Measurements from ENCODE around the gene LTBP1. TPM values are rescaled to one million over a fixed set of nuclear protein-coding genes. Genes with fewer than 3 reads are reported as not detected.
"Not testable (repeated sequence)": the region's sequence is repeated elsewhere in the genome, so short reads cannot be mapped to it uniquely, and the experiment has no call there.

The LTBP1 gene
- total and polyA plus RNA-seq, 2 of the 13 experiments (the other 11 are each of a cell fraction or from before 2014, with no cell fraction given), result 0.12 to 0.22 TPM

DNA sequence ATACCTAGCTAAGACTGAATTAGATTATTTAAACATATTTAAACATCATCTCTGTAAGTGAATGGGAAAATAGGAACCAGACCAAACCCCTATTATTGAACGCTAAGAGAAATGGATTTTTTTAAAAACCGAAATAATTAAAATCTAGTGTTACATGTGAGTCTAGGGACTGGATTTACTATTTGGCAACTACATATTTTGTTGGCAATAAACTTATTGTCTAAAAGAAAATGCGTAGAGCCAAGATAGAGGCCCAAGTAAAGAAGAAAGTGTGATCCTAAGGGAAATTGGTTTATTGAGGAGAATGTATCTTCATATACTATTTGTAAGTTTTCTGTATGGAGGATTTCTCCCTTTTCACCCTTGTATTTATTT, 105.6 kb downstream of the LTBP1 start (continued):
- TF ChIP-seq, protein P1, sequence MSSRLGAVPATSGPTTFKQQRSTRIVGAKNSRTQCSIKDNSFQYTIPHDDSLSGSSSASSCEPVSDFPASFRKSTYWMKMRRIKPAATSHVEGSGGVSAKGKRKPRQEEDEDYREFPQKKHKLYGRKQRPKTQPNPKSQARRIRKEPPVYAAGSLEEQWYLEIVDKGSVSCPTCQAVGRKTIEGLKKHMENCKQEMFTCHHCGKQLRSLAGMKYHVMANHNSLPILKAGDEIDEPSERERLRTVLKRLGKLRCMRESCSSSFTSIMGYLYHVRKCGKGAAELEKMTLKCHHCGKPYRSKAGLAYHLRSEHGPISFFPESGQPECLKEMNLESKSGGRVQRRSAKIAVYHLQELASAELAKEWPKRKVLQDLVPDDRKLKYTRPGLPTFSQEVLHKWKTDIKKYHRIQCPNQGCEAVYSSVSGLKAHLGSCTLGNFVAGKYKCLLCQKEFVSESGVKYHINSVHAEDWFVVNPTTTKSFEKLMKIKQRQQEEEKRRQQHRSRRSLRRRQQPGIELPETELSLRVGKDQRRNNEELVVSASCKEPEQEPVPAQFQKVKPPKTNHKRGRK (CRISPR knock-in tag; IDR thresholded peaks at IDR 0.05), result no peak
- TF ChIP-seq ZNF570 (CRISPR knock-in tag; IDR thresholded peaks at IDR 0.05; ENCODE audit: borderline replicate concordance) (no peak), ZC3H13 (CRISPR knock-in tag; IDR thresholded peaks at IDR 0.05) (no peak), ZNF558 (CRISPR knock-in tag; IDR thresholded peaks at IDR 0.05; ENCODE audit: borderline replicate concordance) (no peak), CBFB (CRISPR knock-in tag; IDR thresholded peaks at IDR 0.05) (no peak), ZNF510 (CRISPR knock-in tag; IDR thresholded peaks at IDR 0.05; ENCODE audit: low read depth) (no peak)
- TF ChIP-seq, protein P2, sequence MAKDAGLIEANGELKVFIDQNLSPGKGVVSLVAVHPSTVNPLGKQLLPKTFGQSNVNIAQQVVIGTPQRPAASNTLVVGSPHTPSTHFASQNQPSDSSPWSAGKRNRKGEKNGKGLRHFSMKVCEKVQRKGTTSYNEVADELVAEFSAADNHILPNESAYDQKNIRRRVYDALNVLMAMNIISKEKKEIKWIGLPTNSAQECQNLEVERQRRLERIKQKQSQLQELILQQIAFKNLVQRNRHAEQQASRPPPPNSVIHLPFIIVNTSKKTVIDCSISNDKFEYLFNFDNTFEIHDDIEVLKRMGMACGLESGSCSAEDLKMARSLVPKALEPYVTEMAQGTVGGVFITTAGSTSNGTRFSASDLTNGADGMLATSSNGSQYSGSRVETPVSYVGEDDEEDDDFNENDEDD (CRISPR knock-in tag; IDR thresholded peaks at IDR 0.05; ENCODE audit: borderline replicate concordance), result no peak

DNA sequence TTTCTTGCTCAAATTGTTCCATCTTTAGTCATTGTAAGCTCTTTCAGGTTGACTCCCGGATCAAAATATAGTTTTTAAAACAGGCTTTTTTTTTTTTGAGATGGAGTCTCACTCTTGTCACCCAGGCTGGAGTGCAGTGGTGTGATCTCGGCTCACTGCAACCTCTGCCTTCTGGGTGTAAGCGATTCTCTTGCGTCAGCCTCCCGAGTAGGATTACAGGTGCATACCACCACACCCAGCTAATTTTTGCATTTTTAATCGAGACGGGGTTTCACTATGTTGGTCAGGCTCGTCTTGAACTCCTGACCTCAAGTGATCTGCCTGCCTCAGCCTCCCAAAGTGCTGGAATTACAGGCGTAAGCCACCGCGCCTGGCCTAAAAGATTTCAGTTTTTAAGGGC, 106.0 kb downstream of the LTBP1 start:
- H3K36me3 ChIP-seq (replicated peaks in 1 of 2; ENCODE audit: control insufficient read depth in 1 of 2, insufficient read depth in 2 of 2, low read length in 2 of 2); in situ Hi-C loops (cut with HindIII; ENCODE audit: extremely low pct_ligation_motif_present, low pct_unique_long_range_greater_than_20kb); H3K4me3 ChIP-seq (replicated peaks in 1 of 3; ENCODE audit: insufficient read depth in 1 of 3, low read depth in 2 of 3, low read length in 3 of 3); H3K27ac ChIP-seq (ENCODE audit: extremely low read length, insufficient read depth, low read length); intact Hi-C loops (cut with micrococcal nuclease; ENCODE audit: unreplicated experiment); H3K9ac ChIP-seq (ENCODE audit: insufficient read depth, low read depth, low read length); H3K4me2 ChIP-seq (ENCODE audit: low read depth, low read length); DNase-seq (ENCODE audit: low spot score); H4K20me1 ChIP-seq (ENCODE audit: insufficient read depth, low read length); H3K9me3 ChIP-seq (ENCODE audit: low read length); BruUV-seq (replicated peaks); ATAC-seq; H3K27me3 ChIP-seq (ENCODE audit: control insufficient read depth in 1 of 2, insufficient read depth in 2 of 2, low read length in 2 of 2); POLR2A ChIA-PET; CTCF ChIA-PET (ENCODE audit: low intra/inter-chr PET ratio, low total read pairs); H2AFZ ChIP-seq (ENCODE audit: low read length); H3K79me2 ChIP-seq (ENCODE audit: insufficient read depth, low read length); H3K4me1 ChIP-seq (ENCODE audit: insufficient read depth, low read length); FAIRE-seq: not testable (repeated sequence)
- 61% methylated on average over 11 of the region's 11 CpGs for WGBS (ENCODE audit: low lambda C conversion rate)

All from HepG2 (cell line).